GM12864 (cell line): Measurements from ENCODE around the gene EOMES.

Source experiments
- DNase-seq: peaks from one replicate; pipeline ENCODE4 v3.0.0-alpha.2; 2011; ENCODE audit warnings: low read depth
- H3K4me3 ChIP-seq: 2 replicates; pipeline ENCODE4 v1.5.1; 2011; ENCODE audit warnings: mild to moderate bottlenecking, low read depth, low read length, control low read depth
- CTCF ChIP-seq: IDR thresholded peaks from 2 replicates; pipeline ENCODE4 v1.5.1; 2011; ENCODE audit warnings: low read depth, mild to moderate bottlenecking, moderate library complexity, low read length, control low read depth, inconsistent platforms; ENCODE audit errors: missing control alignments

The EOMES gene

GRCh38 chr3:27708250-27708649, 13.9 kb downstream of the EOMES start:
- H3K4me3 ChIP-seq = no peak overlapping the region
- no peak for TF ChIP-seq CTCF
- no peak for DNase-seq

- DNase-seq = no peak
- no peak overlapping the region for H3K4me3 ChIP-seq
- no peak for TF ChIP-seq CTCF
Observed at GRCh38 chr3:27699067-27699466, 23.1 kb downstream of the EOMES start.

GRCh38 chr3:27696906-27697305, 25.2 kb downstream of the EOMES start:
- no peak for TF ChIP-seq CTCF
- H3K4me3 ChIP-seq = no peak overlapping the region
- no peak for DNase-seq

- no peak overlapping the region for H3K4me3 ChIP-seq
- no peak for DNase-seq
- no peak for TF ChIP-seq CTCF
Observed at GRCh38 chr3:27695636-27696035, 26.5 kb downstream of the EOMES start.

- TF ChIP-seq CTCF = no peak
- no peak overlapping the region for H3K4me3 ChIP-seq
- no peak for DNase-seq
Observed at GRCh38 chr3:27688053-27688452, 34.1 kb downstream of the EOMES start.

GRCh38 chr3:27686642-27687041, 35.5 kb downstream of the EOMES start:
- no peak for DNase-seq
- H3K4me3 ChIP-seq = no peak overlapping the region
- no peak for TF ChIP-seq CTCF

GRCh38 chr3:27685474-27685873, 36.6 kb downstream of the EOMES start:
- H3K4me3 ChIP-seq = no peak overlapping the region
- no peak for TF ChIP-seq CTCF
- DNase-seq = no peak
